Left colon (tissue), 2 donors: ENCODE measurements around the gene EPHA6. TPM values are rescaled to one million over a fixed set of nuclear protein-coding genes. Genes with fewer than 3 reads are reported as not detected.

Source experiments
- ATAC-seq: fragments of 200-7000 bp; cut with Tn5 transposase; one replicate; pipeline ENCODE4 v1.9.1; 2020; ENCODE audit warnings: mild to moderate bottlenecking, moderate library complexity
- DNase-seq, 2 donors: peaks; one replicate each; pipeline ENCODE4 v3.0.0-alpha.2; 2020
- intact Hi-C, 2 donors: fragments of 100-400 bp; cut with DNase I in 1 of 2; cut with micrococcal nuclease in 1 of 2; formaldehyde crosslinking; loops; one replicate each; pipeline versions ENCODE4 v1.11.2 to v1.14.0; 2022; cut with DNase I, micrococcal nuclease
- total RNA-seq, 2 donors: library from RNA; stranded (reverse); fragmentation: NEBNext Ultra II Directional; extraction: Animal tissue kit (Norgen Biotek cat#: 25700); gene quantifications; one replicate each; pipeline ENCODE4 v1.2.1, GENCODE V29; 2021
- donor health status: DM: no; HTN: no; CAD: no.
- donor health status: DM: yes; HTN: yes; CAD: no.

EPHA6 gene
- total RNA-seq, 2 donors from 2014 or later = 0.18 to 3.7 TPM

DNA sequence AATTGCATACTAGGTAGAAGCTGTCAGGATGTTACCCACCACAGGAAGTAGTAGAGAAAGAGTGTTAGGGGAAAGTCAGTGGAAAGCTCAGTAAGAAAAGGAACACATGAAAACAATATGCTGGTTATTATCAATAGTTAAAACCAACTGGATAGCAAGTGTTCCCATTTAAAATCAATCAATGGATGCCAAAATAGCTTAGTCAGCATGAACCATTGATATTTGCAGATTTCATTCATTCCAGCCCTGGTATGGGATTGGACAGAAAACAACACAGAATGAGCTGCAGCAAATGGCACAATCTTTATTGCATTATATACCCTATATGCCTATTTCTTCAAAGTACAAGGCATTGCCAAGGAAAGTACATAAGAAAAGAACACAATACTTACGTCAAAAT, 293.7 kb downstream of the EPHA6 start:
- no peak for DNase-seq
- ATAC-seq = no peak
- intact Hi-C loops = no loop called here

DNA sequence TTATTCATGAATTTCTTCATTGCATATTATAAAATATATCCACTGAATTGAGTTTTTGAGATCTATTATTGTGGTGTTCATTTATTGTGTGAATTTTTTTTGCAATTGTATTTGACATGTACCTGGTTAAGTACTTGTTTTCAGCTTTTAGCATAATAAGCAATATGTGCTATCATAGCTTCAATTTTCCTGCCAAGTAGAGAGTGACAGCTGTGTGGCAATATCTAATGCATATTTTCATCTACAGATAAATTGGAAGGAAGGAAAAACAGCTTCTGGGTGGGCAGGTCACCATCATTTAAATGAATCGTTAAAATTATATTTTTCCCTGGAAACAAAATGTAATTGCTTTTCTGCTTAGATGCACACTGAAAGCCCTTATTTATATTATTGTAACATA, 296.9 kb downstream of the EPHA6 start:
- intact Hi-C loops = no loop called here
- DNase-seq (no peak), ATAC-seq (no peak)

DNA sequence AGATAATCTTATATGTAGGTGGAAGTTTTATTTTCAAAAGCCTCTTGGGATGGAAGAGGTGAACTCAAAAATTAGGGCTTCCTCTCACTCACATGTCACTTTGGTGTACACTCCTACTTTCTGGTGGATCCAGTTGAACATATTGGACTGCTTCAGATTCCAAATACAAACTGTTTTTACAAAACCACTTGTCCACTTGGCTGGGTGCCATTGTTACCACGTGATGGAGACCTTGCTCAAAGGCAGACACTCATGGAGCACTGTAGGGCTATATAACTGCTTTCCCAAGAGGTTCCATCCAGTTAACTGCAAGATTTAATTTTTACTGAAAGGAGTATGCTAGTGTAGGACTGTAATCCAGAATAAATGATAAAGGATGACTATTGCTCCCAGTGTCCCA, 307.0 kb downstream of the EPHA6 start:
- intact Hi-C loops = no loop called here

DNA sequence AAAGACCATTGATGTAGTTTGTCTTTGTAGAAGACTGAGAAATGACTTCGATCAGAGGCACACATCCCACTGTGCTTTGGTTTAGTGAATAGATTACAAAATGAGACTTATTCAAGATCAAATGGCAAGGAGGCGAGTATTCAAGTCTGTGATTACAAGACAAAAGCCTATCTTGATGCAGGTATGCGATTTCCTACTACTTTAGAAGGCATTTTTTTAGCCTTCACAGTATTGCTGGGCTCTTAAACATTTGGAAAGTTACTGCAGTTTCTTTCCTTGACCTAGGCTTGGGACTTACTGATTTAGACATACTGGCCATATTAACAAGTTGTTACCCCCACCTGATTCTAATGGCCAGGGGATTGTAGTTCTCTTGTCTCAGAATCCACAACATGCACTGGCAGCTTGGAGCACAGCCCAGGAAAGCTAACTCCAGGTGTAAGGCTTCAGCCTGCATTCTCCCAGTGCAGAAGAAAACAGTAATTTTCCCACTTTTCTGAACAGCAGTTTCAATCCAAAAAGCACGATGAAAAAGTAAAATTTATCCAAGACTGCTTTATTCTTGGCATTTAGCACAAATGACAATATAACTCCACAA, 311.6 kb downstream of the EPHA6 start:
- DNase-seq (no peak), ATAC-seq (no peak)
- intact Hi-C loops = no loop called here

More for the DNA sequence above, 307.0 kb downstream of the EPHA6 start:
- no peak for ATAC-seq
- DNase-seq = no peak

DNA sequence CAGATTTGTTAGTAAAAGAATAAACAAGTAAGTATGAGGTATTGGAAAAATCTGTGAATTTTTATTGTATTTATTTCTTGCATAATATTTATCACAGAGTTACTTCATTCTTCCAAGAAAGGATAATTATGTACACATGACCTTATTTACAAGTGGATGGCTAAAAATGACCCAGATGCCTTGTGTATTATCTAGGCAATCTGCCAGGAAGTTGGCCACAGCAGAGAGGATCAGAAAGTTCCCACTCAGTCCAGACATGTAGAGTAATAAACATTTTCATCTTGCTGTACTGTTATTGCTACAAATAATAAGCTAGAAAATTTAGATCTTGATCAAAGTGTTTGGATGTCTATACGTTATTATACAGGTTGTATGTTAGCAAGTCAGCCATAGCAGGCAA, 317.1 kb downstream of the EPHA6 start:
- no peak for DNase-seq
- intact Hi-C loops = no loop called here
- no peak for ATAC-seq

DNA sequence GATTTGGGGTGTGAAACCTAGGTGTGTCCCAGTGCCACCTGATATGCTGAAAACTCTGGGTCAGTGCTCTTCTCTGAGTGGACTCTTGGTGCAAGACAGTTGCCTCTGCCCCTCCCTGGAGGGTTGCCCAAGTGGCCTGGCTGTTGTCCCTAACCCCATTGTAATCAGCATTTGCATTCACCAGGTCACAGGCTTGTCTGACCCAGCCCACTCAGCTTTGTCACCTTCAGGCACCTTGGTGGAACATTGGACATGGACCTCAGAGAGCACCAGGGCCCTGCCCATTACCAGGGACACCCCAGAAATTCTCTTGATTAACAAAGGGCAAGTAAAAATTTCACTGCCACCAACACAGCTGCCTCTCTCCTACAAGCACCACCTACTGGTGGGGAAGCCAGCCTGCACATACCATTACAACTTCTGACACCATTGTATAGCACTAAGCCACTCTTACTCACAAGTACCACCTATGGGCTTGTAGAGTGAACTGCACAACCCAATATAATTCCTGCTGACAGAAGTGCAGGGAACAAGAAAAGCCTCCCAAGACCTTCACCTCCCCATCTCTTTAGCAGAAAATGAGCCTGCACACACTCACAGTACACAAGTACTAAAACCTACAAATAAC, 324.6 kb downstream of the EPHA6 start:
- intact Hi-C loops = no loop called here
- DNase-seq (no peak), ATAC-seq (no peak)

DNA sequence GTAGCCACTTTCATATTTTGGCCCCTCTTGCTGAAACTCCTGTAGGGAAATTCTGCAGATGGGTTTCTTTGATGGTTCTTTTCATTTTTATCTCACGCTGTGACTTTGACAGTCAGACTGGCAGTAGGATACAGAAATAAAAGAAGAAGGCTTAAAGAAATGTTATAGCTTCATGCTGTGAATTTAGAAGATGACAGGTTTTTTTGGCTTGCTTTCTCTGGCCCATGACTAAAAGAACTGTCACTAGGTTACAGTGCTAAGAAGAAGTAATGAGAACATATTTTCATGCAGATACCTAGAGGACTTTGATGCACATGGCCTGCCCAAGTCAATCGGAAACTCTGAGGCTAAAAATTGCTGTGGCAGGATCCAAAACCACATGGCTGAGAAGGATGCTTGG, 334.5 kb downstream of the EPHA6 start:
- ATAC-seq = no peak
- no peak for DNase-seq
- intact Hi-C loops = no loop called here

DNA sequence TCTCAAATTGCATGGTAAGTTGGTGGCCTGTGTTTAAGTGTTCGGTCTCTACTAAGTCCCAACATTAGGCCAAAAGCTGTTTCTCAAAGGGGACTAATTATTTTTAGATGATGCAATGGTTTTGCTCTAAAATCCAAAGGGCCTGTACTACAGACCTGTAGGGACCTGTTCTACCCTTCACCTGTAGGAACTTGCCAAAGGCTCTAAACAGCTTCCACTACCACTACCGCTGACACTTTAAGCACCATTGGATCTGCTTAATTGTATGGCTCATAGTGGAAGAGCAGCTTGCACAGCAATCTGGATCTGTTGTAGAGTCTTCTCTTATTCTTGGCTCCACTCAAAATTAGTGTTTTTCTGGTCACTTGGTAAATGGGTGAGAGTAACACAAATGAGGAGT, 346.8 kb downstream of the EPHA6 start:
- ATAC-seq (no peak), DNase-seq (no peak)
- intact Hi-C loops = no loop called here

DNA sequence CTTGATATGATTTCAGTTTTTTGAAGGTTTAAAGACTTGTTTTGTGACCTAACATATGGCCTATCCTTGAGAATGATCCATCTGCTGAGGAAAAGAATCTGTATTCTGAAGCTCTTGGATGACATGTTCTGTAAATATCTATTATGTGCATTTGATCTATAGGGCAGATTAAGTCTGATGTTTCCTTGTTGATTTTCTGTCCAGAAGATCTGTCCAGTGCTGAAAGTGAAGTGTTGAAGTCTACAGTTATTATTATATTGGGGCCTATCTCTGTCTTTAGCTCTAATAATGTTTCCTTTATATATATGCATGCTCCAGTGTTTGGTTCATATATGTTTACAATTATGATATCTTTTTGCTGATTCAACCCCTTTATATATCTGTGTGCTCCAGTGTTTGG, 362.8 kb downstream of the EPHA6 start:
- intact Hi-C loops = no loop called here
- ATAC-seq (no peak), DNase-seq (no peak)

DNA sequence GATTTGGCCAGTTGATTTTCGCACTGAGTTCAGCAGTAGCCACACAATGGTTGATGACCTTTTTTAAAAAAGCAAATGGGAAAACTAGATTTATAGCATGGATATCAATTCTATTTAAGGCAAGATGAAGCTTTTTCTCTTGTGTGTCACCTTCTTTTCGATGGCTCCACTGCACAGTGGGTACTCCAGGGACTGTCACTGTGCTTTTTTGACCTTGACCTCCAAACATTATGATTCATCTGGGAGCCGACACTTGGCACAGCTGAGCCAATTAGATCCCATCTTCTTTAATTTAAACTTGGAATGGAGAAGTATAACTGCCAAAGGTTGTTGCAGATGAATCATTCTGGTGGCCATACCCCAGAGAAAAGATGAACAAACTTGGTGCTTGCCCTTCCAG, 367.3 kb downstream of the EPHA6 start:
- no peak for DNase-seq

DNA sequence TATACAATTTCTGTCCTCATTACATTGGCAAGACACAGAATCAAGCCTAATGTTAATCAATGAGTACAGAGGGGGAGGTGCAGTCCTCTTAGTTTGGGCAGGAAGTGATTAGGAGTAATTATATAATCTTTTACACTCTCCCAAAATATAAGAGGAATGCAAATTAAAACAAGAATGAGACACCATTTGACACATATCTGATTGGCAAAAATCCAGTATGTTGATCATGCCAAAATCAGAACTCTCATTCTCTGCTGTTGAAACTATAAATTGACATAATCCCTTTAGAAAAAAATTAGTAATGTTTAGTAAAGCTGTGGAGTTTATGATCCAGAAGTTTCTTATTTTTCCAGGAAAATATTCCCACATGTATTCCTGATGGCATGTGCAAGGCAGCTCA, 373.4 kb downstream of the EPHA6 start:
- ATAC-seq = no peak
- intact Hi-C loops = no loop called here

More for the DNA sequence above, 367.3 kb downstream of the EPHA6 start:
- no peak for ATAC-seq
- intact Hi-C loops = no loop called here

DNA sequence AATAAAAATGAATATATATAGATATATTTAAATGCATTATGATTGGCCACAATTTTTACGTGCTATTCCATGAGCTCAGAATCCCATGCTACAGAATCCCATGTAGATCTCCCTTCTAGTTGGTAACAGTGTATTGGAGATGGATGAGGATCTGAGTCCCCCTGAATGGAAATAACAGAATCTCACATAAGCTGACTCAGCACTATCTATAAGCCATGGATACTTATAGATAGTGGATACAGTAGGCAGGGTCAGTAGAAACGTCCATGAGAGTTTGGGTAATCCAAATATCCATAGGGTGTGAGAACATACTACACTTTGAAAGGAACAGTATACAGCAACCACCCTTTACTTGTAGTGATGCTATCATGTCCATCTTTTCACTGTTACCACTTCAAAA, 375.4 kb downstream of the EPHA6 start:
- ATAC-seq = no peak
- intact Hi-C loops = no loop called here
- no peak for DNase-seq

More for the DNA sequence above, 373.4 kb downstream of the EPHA6 start:
- no peak for DNase-seq

DNA sequence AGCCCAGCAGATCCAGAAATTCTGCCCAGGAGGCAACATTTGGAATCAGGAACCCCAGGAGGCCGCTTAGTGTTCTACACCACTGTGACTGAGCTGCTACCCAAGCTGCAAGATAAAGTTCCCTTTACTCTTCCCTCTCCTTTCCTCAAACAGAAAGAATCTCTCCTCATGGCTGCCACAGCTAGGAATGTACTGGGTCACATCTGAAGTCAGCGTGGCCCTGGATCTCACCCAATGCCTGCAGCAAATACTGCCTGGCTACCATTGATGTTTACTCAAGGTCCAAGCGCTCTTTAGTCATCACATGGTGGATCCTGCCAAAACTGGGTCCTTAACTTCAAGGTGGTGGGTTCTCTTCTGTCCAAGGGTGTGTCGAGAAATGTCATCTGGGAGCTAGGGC, 382.7 kb downstream of the EPHA6 start:
- intact Hi-C loops = no loop called here
- DNase-seq (no peak), ATAC-seq (no peak)

DNA sequence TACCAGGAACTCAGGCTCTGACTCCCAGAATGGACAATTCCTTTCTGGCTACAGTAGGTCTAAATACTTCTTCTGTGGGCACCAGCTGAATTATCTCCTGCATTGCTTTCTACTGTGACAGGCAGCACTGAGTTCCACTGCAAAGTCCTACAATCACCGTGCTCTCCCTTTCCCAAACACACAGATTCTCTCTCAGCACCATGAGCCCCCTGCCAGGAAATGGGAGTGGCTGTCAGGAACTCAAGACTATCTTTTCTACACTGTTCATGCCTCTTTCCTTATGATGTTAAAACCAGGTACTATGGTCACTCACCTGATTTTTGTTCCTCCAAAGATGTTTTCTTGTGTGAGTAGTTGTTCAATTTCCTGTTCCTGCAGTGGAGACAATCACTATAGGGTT, 383.4 kb downstream of the EPHA6 start:
- ATAC-seq (no peak), DNase-seq (no peak)
- intact Hi-C loops = no loop called here

DNA sequence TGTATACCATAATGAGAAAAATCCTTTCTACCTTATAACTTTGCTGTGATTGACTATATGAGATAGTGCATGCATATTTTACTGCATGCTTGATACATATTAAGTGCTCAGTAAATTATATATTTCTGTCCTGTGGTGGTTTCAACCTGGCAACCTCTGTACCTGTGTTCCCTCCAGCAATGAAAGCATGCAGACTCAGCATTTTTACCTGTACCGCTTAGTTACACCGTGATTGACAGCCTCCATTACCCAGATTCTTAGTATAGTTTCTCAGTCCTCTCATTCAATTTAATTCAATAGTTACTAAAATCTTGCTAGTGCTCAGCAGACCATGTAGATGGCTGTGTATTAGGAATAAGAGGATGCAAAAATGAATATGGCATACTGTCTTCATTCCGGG, 386.0 kb downstream of the EPHA6 start:
- intact Hi-C loops = no loop called here
- ATAC-seq = no peak
- DNase-seq = no peak

DNA sequence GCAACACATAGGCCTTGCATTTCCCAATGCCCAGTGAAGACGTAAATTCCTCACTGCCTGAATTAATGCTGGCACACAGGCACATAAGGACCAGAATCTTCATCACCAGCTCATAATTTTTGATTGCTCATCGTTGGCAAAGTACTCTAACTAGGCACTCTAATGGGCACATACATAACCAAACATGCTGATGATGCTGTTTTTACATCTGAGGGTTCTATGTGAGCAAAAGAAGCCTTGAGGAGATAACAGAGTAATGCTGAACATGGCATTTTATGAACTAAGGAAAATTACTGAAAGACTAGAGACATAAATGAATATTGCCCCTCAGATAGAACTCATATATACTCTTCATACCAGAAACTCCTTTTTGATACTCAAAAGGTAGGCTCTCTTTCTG, 387.4 kb downstream of the EPHA6 start:
- DNase-seq (no peak), ATAC-seq (no peak)
- intact Hi-C loops = no loop called here

DNA sequence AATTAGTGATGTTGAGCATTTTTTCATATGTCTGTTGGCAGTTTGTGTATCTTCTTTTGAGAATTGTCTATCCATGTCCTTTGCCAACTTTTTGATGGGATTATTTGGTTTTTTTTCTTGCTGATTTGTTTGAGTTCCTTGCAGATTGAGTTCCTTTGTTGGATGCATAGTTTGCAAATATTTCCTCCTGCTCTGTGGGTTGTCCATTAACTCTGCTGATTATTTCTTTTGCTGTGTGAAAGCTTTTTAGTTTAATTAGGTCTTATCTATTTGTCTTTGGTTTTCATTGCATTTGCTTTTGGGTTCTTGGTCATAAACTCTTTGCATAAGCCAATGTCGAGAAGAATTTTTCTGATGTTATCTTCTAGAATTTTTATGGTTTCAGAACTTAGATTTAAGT, 414.6 kb downstream of the EPHA6 start:
- intact Hi-C loops = no loop called here
- no peak for DNase-seq
- ATAC-seq = no peak

DNA sequence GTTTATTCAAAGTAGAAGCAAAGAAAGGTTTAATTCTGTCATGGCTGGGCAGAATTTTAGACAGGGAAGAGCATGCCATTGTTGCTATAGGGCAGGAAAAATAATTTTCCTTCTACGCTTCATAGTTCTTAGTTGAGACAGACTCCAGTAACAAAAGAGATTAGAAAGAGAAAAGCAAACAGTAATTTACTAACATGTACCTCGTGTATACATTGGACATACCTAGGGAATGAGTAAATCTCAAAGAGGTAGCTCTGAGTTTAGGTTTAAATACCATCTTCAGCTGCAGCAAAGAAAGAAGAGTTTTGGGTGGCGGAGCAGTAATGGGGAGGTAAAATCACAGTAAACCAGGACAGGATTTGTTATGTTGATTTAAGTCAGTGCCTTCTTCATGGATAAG, 416.1 kb downstream of the EPHA6 start:
- intact Hi-C loops = no loop called here
- DNase-seq = no peak

DNA sequence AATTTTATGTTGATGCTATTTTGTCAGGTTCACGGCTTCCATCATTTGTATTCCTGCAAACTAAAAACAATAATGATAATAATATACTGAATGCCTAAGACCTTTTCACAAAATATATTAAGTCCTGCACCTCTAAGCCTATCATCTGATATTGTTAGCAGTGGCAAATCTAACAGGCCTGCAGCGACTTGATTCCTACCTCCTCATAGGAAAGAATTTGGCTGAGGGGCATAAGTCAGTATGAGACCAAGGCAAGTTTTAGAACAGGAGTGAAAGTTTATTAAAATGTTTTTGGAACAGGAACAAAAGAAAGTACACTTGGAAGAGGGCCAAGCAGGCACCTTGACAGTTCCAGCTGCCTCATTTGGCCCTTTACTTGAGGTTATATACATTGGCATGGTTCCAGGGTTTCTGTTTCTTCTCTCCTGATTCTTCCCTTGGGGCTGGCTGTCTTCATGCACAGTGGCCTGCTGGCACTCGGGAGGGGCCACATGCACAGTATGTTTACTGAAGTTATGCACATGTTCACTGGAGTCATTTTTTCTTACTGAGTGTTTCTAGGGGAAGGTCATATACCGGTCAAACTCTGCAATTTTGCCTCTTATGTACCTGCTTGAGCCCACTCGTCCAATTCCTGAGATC, 418.1 kb downstream of the EPHA6 start:
- DNase-seq = peak; percentile 16 to 71
- peak; percentile 48 for ATAC-seq
- intact Hi-C loops = no loop called here

More for the DNA sequence above, 416.1 kb downstream of the EPHA6 start:
- no peak for ATAC-seq

DNA sequence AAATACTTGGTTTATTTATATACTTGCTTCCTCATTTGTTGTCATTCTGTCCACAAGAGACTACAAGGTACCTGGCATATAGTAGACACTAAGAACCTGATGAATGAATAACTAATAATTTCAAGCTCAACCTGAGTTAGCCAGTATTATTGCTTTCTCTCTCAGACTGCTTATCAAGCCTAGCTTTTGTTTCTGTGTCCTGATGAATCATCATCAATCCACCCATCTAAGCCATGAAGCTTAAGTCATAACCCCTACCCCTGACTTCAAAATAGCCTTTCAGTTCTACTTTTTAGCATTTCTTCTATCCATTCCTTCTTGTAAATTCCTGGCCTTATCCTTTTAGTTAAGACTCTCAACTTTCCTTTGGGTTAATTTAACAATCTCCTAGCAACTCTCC, 420.8 kb downstream of the EPHA6 start:
- DNase-seq (no peak), ATAC-seq (no peak)
- intact Hi-C loops = no loop called here
